ENCODE measurements around the gene CACNA2D4.

CACNA2D4 gene

GRCh38 chr12:1865284-1865866 lies 53.1 kb downstream of the CACNA2D4 start:
- no peak for DNase-seq

GRCh38 chr12:1864867-1865266 lies 53.6 kb downstream of the CACNA2D4 start:
- DNase-seq = no peak

GRCh38 chr12:1864456-1864855 lies 54.0 kb downstream of the CACNA2D4 start:
- DNase-seq = no peak

GRCh38 chr12:1863823-1864222 lies 54.6 kb downstream of the CACNA2D4 start:
- no peak for DNase-seq

- DNase-seq = no peak
Measured at GRCh38 chr12:1862973-1863372, 55.5 kb downstream of the CACNA2D4 start.

- DNase-seq = no peak
Measured at GRCh38 chr12:1859643-1860042, 58.8 kb downstream of the CACNA2D4 start.

GRCh38 chr12:1858456-1858855 lies 60.0 kb downstream of the CACNA2D4 start:
- no peak for DNase-seq

GRCh38 chr12:1857821-1858220 lies 60.6 kb downstream of the CACNA2D4 start:
- no peak for DNase-seq

- no peak for DNase-seq
Measured at GRCh38 chr12:1857086-1857485, 61.4 kb downstream of the CACNA2D4 start.

GRCh38 chr12:1855241-1855640 lies 63.2 kb downstream of the CACNA2D4 start:
- no peak for DNase-seq

- DNase-seq = no peak
Measured at GRCh38 chr12:1853716-1854115, 64.7 kb downstream of the CACNA2D4 start.

- no peak for DNase-seq
Measured at GRCh38 chr12:1852076-1852475, 66.4 kb downstream of the CACNA2D4 start.

GRCh38 chr12:1851151-1851701 lies 67.2 kb downstream of the CACNA2D4 start:
- no peak for DNase-seq

GRCh38 chr12:1848745-1849144 lies 69.7 kb downstream of the CACNA2D4 start:
- DNase-seq = no peak

GRCh38 chr12:1848146-1848545 lies 70.3 kb downstream of the CACNA2D4 start:
- DNase-seq = no peak

GRCh38 chr12:1847411-1847810 lies 71.0 kb downstream of the CACNA2D4 start:
- no peak for DNase-seq

- DNase-seq = no peak
Measured at GRCh38 chr12:1846421-1847405, 71.7 kb downstream of the CACNA2D4 start.

GRCh38 chr12:1845886-1846285 lies 72.6 kb downstream of the CACNA2D4 start:
- DNase-seq = no peak

GRCh38 chr12:1845427-1845826 lies 73.0 kb downstream of the CACNA2D4 start:
- DNase-seq = no peak

- no peak for DNase-seq
Measured at GRCh38 chr12:1844661-1845409, 73.6 kb downstream of the CACNA2D4 start.

- no peak for DNase-seq
Measured at GRCh38 chr12:1844223-1844622, 74.2 kb downstream of the CACNA2D4 start.

- DNase-seq = no peak
Measured at GRCh38 chr12:1843641-1844005, 74.8 kb downstream of the CACNA2D4 start.

All from right hindlimb (tissue), 1 donor.